Peyer's patch (tissue), 4 donors: ENCODE measurements around the gene HCRTR1. TPM values are rescaled to one million over a fixed set of nuclear protein-coding genes. Genes with fewer than 3 reads are reported as not detected.

Experiments used
- DNase-seq, 3 donors: peaks; one replicate each; pipeline ENCODE4 v3.0.0-alpha.2; 2017 to 2019
- H3K27ac ChIP-seq, 4 donors: fragments of 200-600 bp; sonication (generic); one replicate each; pipeline ENCODE4 v1.5.1; 2016 to 2019
- H3K27me3 ChIP-seq, 2 donors: fragments of 200-600 bp; sonication (generic); one replicate each; pipeline ENCODE4 v1.5.1; 2019
- H3K36me3 ChIP-seq, 3 donors: fragments of 200-600 bp; sonication (generic); one replicate each; pipeline ENCODE4 v1.5.1; 2016 to 2019
- H3K4me1 ChIP-seq, 4 donors: fragments of 200-600 bp; sonication (generic); one replicate each; pipeline ENCODE4 v1.5.1; 2016 to 2019
- H3K4me3 ChIP-seq, 4 donors: fragments of 200-600 bp; sonication (generic); 1 replicate in 3 of 4; 2 replicates in 1 of 4; pipeline ENCODE4 v1.5.1; 2016 to 2019; ENCODE audit warnings: mild to moderate bottlenecking in 1 of 4
- H3K9me3 ChIP-seq, 4 donors: fragments of 200-600 bp; sonication (generic); one replicate each; pipeline ENCODE4 v1.5.1; 2016 to 2019; ENCODE audit warnings: mild to moderate bottlenecking in 1 of 4
- CTCF ChIP-seq, 6 experiments: fragments of 450-650 bp in 4 of 6; fragments of 200-600 bp in 2 of 6; sonication (generic) in 1 of 6; IDR thresholded peaks; one replicate each; pipeline ENCODE4 v1.5.1; 2017 to 2019; ENCODE audit warnings: antibody characterized with exemption in 6 of 6, mild to moderate bottlenecking in 3 of 6, moderate library complexity in 1 of 6
- POLR2A ChIP-seq, 2 donors: fragments of 450-650 bp; IDR thresholded peaks; one replicate each; pipeline ENCODE4 v1.5.1; 2017; ENCODE audit warnings: antibody characterized with exemption in 2 of 2, mild to moderate bottlenecking in 2 of 2, moderate library complexity in 2 of 2
- total RNA-seq, 4 donors: library from RNA; depleted of rRNA; stranded (reverse); fragments of >200 nt; gene quantifications; one replicate each; pipeline ENCODE4 v1.1.0, GENCODE V29; 2016

Gene HCRTR1
- total RNA-seq, 4 donors from 2014 or later = not detected

DNA sequence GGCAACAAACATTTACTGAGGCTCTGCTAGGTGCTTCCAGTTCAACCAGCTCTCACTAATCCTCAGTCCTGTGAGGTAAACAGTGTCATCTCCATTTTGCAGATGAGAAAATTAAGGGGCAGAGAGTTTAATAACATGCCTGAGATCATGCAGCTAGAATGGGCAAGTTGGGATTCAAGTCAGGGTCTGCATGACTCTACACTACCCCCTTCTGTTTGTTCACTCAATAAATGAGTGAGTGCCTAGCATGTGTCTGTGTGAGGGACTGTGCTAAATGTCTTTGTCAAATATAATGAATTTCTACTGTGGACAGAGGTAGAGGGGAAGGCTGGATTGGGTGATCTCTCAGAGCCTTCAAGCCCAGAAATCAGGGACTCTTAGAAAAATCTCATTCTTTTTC is 22.7 kb downstream of the HCRTR1 start:
- peaks cover 0 to 1% (median 0%) of the 10 kb centered on the region in 3 donors for H3K36me3 ChIP-seq
- H3K4me1 ChIP-seq = peaks cover 0 to 65% (median 14%) of the 10 kb centered on the region in 4 donors

GRCh38 chr1:31640964-31641363 is 23.5 kb downstream of the HCRTR1 start:
- Histone ChIP-seq H3K36me3 (no peaks in the 10 kb centered on the region), H3K4me3 (no peak overlapping the region), H3K27me3 (no peaks in the 10 kb centered on the region), H3K4me1 (peaks cover 0 to 62% (median 14%) of the 10 kb centered on the region in 4 donors), H3K9me3 (no peaks in the 10 kb centered on the region), H3K27ac (no peak overlapping the region)
- DNase-seq = no peak
- TF ChIP-seq POLR2A (IDR thresholded peaks at IDR 0.05) (no peak), CTCF (IDR thresholded peaks at IDR 0.05) (no peak)

More for the DNA sequence above, 22.7 kb downstream of the HCRTR1 start:
- H3K27ac ChIP-seq = no peak overlapping the region
- H3K9me3 ChIP-seq = no peaks in the 10 kb centered on the region
- no peak for DNase-seq
- no peaks in the 10 kb centered on the region for H3K27me3 ChIP-seq
- H3K4me3 ChIP-seq = no peak overlapping the region
- TF ChIP-seq CTCF (IDR thresholded peaks at IDR 0.05) (no peak), POLR2A (IDR thresholded peaks at IDR 0.05) (no peak)

GRCh38 chr1:31642366-31642765 is 24.9 kb downstream of the HCRTR1 start:
- TF ChIP-seq CTCF (IDR thresholded peaks at IDR 0.05) (no peak), POLR2A (IDR thresholded peaks at IDR 0.05) (no peak)
- H3K9me3 ChIP-seq = no peaks in the 10 kb centered on the region
- H3K4me1 ChIP-seq = peaks cover 0 to 51% (median 14%) of the 10 kb centered on the region in 4 donors
- no peak for DNase-seq
- no peaks in the 10 kb centered on the region for H3K27me3 ChIP-seq
- H3K4me3 ChIP-seq = no peak overlapping the region
- no peaks in the 10 kb centered on the region for H3K36me3 ChIP-seq
- H3K27ac ChIP-seq = no peak overlapping the region

DNA sequence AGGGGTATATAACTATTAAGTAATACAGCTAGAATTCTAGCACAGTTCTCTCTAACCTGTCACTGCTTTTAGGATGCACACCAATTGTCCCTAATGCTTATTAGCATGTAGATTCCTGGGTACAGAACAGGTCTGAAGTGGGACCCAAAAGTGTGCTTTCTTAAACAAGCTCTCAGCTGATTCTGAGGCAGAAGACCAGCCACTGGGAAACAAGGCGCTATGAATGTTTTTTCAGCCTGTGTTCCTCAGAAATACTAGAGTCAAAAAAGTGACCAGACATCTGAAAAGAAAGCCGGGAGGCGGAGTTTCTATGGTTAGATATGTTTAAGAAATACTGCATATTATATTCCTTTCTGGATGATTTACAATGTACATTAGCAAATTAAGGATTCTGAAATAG is 25.4 kb downstream of the HCRTR1 start:
- Histone ChIP-seq H3K36me3 (no peaks in the 10 kb centered on the region), H3K4me3 (no peak overlapping the region), H3K27ac (no peak overlapping the region), H3K4me1 (peaks cover 0 to 47% (median 14%) of the 10 kb centered on the region in 4 donors), H3K9me3 (no peaks in the 10 kb centered on the region), H3K27me3 (no peaks in the 10 kb centered on the region)
- no peak for DNase-seq
- TF ChIP-seq CTCF (IDR thresholded peaks at IDR 0.05) (no peak), POLR2A (IDR thresholded peaks at IDR 0.05) (no peak)

DNA sequence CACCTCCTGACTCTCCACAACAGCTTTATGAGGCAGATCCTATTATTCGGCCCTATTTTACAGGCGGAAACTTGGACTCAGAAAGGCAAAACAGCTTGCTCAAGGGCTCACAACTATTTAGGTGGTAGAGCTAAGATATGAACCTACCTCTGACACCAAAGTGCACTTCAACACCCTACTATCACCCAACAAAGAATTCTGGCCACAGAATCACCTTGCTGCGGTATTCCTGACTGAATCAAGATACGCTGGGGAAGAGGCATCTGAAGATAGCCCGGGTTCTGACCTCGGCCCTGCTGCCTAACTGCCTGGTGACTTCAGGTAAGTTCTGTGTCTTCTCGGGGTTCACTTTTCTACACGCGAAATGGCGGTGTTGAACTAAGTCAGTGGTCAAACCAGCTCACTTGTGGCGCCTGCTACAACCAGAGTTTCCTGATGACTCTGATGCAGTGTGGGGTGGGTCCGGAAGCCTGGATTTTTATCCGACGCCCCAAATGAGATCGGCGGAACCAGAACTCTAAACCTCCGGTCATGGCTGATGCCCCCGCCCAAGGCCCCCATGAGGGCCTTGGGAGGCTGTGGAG is 26.6 kb downstream of the HCRTR1 start:
- Histone ChIP-seq H3K4me3 (peak overlapping the region; percentile 69 to 87 (median 82)), H3K4me1 (peaks cover 0 to 36% (median 8%) of the 10 kb centered on the region in 4 donors), H3K27me3 (no peaks in the 10 kb centered on the region), H3K9me3 (no peaks in the 10 kb centered on the region), H3K36me3 (no peaks in the 10 kb centered on the region), H3K27ac (peak overlapping the region; percentile 91 to 97 (median 96))
- TF ChIP-seq POLR2A (IDR thresholded peaks at IDR 0.05) (no peak), CTCF (IDR thresholded peaks at IDR 0.05) (no peak)
- DNase-seq = no peak
